GM21737 (cell line): ENCODE data around the gene DOCK7.
"Not testable (repeated sequence)": the region's sequence is repeated elsewhere in the genome, so short reads cannot be mapped to it uniquely, and the experiment has no call there.

ENCODE experiments used
- ATAC-seq: cut with Tn5 transposase; IDR thresholded peaks from one replicate; pipeline ENCODE4 v1.9.1; 2021; ENCODE audit warnings: mild to moderate bottlenecking, moderate library complexity; ENCODE audit not compliant: unreplicated experiment

Gene DOCK7

DNA sequence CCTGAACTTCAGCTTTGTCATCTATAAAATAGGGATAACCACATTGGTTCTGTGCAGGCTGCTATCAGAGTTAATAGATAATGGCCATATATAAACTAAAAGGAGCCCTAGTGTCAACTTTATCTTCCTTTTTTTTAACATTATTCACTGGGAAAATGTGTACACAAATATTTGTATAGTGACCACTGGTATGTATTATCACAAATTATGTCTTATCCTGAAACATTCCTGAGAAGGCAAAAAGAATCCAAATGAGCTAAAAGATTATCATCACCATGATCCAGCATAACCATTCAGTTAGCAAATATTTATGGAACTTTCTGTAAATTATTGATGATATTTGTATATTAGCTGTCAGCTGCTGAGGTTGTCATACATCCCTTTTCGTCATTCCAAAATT is 74.3 kb downstream of the DOCK7 start:
- ATAC-seq: no peak

DNA sequence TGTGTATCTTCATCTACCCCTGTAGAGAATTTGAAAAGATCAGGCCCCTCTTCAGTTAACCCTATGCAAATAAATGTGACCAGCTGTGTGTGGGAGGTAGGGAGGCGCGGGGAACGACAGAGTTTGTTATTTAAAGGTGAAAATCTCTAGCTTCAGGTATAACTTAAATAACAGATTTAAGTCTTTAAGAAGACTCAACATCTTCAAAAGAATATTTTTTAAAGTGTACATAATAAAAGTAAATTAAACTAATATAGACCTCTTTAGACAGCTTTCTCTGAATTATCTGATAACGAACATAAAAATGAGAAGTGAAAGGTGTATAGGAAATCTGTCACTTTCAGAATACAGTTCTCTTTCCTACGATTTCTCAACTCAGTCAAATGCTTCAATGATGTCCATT is 74.9 kb downstream of the DOCK7 start:
- peak; percentile 79 for ATAC-seq

DNA sequence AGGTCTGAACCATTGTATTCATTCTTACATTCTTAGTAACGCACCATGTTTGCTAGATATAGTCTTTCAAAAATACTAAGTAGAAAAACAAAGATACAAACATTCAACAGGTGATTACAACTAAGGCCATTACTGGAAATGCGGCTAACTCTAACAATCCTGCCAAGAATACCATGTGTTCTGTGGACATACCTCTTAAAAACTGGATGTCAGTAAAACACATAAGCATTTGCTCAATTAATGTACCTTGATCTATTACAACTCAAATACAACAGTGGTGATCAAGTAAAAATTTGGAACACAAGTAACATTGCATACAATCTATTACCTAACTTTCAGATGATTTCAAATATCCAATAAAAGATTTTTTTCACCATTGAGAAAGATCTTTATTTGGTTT is 75.4 kb downstream of the DOCK7 start:
- ATAC-seq: no peak

DNA sequence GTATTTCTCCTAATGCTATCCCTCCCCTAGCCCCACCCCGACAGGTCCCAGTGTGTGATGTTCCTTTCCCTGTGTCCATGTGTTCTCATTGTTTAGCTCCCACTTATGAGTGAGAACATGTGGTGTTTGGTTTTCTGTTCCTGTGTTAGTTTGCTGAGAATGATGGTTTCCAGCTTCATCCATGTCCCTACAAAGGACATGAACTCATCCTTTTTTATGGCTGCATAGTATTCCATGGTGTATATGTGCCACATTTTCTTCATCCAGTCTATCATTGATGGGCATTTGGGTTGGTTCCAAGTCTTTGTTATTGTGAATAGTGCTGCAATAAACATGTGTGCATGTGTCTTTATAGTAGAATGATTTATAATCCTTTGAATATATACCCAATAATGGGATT is 77.6 kb downstream of the DOCK7 start:
- not testable (repeated sequence) for ATAC-seq

GRCh38 chr1:62608905-62609304 is 79.3 kb downstream of the DOCK7 start:
- ATAC-seq: no peak

GRCh38 chr1:62601457-62601856 is 86.7 kb downstream of the DOCK7 start:
- no peak for ATAC-seq

GRCh38 chr1:62599044-62599443 is 89.1 kb downstream of the DOCK7 start:
- ATAC-seq: no peak

DNA sequence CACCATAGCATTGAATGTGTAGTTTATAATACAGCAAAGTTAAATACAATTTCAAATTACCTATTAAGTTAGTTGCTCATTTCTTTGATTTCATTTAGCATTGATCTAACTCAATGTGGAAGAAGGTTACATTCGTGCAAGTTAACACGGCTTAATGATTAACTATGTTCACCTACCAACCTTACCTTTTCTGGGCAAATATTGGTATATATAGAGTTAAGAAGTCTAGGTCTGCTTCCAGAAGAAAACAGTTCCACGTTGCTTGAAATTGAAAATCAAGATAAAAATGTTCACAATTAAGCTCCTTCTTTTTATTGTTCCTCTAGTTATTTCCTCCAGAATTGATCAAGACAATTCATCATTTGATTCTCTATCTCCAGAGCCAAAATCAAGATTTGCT is 90.9 kb downstream of the DOCK7 start, which contains the start of gene ANGPTL3:
ANGPTL3 (plus strand) TSS at position 240 of the 400 bp plus-strand sequence; CDS start at position 287, 47 bp downstream.
- ATAC-seq: no peak

DNA sequence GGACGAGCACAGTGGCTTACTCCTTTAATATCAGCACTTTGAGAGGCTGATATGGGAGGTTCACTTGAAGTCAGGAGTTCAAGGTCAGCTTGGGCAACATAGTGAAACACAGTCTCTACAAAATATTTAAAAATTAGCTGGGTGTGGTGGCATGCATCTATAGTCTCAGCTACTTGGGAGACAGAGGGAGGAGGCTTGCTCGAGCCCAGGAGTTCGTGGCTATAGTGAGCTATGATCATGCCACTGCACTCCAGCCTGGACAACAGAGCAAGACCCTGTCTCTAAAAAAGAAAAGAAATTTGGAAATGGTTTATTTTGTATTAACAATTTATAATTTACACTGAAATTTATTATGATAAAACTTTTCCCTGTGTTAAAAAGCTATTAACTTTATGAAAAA is 92.5 kb downstream of the DOCK7 start:
- no peak for ATAC-seq

GRCh38 chr1:62593825-62594394 is 94.3 kb downstream of the DOCK7 start:
- no peak for ATAC-seq

- no peak for ATAC-seq
Observed at GRCh38 chr1:62590970-62591368, 97.2 kb downstream of the DOCK7 start.

DNA sequence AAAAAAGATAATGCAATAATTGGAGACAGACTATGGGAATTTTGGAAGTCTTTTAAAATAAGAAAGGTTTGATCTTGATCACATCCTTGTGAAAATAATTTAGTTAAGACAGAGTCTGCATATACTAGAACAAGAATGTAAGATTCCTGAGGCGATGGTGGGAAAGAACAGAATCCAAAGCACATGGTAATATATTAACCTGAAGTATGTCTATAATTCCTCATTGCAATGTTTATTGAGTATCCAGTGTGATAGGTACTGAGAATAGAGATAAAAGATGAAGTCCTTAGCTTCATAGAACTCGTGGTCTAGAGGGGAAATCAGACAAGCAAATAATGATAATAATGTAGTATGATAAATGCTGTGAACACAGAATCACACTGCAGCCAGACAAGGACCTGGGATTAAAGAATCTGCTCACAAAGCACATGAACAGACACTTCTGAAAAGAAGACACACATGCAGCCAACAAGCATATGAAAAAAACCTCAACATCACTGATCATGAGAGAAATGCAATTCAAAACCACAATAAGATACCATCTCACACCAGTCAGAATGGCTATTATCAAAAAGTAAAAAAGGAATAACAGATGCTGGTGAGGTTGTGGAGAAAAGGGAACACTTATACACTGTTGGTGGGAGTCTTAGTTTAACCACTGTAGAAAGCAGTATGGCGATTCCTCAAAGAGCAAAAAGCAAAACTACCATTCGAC is 97.8 kb downstream of the DOCK7 start:
- ATAC-seq: no peak

- no peak for ATAC-seq
Observed at GRCh38 chr1:62589321-62589720, 98.9 kb downstream of the DOCK7 start.

GRCh38 chr1:62588000-62588399 is 100.2 kb downstream of the DOCK7 start:
- no peak for ATAC-seq

GRCh38 chr1:62585469-62586155 is 102.6 kb downstream of the DOCK7 start:
- ATAC-seq: no peak

- no peak for ATAC-seq
Observed at GRCh38 chr1:62573675-62574074, 114.5 kb downstream of the DOCK7 start.

- no peak for ATAC-seq
Observed at GRCh38 chr1:62572476-62572875, 115.7 kb downstream of the DOCK7 start.

GRCh38 chr1:62571517-62571916 is 116.7 kb downstream of the DOCK7 start:
- ATAC-seq: not testable (repeated sequence)

GRCh38 chr1:62567926-62568325 is 120.3 kb downstream of the DOCK7 start:
- ATAC-seq: not testable (repeated sequence)

DNA sequence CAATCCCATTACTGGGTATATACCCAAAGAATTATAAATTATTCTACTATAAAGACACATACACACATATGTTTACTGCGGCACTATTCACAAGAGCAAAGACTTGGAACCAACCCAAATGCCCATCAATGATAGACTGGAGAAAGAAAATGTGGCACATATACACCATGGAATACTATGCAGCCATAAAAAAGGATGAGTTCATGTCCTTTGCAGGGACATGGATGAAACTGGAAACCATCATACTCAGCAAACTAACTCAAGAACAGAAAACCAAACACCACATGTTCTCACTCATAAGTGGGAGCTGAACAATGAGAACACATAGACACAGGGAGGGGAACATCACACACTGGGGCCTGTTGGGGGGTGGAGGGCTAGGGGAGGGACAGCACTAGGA is 121.0 kb downstream of the DOCK7 start:
- ATAC-seq: not testable (repeated sequence)

DNA sequence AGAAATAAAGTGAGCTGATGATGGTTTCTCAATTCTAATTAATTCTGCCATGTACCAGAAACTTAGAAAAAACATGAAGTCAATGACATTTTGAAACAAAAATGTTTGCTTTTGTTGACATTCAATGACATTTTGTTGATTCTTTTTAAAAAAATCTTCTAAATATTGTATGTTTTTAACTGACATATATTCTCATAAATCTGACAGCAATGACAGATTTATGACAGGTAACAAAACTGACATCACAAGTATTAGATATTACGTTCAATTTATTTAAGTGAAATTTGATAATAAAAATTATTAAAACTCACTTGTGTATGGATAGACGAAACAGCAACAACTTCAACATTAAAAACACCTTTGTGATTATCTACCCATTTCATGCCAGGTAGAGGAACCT is 126.9 kb downstream of the DOCK7 start:
- ATAC-seq: no peak

DNA sequence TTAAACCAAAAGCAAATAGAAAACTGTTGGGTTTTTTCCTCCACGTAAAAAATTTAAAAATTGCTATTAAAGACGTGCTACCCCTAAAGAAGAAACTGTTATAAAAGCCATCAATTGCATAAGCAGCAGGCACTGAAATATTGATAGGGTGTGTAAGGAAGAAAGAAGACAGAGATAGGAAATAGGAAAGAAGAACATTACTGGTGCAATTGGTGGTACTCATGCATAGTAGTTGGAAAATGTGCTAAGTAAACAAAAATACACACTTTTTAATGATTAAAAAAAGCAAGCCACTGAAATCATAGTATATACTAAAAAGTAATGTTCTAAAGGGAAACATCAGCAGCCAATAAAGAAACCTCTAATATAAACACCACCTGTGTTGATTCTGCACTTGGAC is 143.6 kb downstream of the DOCK7 start:
- ATAC-seq: no peak
